H9 (cell line): ENCODE results near the gene CFAP61. TPM values are rescaled to one million over a fixed set of nuclear protein-coding genes. Genes with fewer than 3 reads are reported as not detected.

Experiments used
- DNase-seq: peaks from one replicate; pipeline ENCODE4 v3.0.0-alpha.2; 2017
- H2AFZ ChIP-seq: one replicate; pipeline ENCODE4 v1.6.1; 2013; ENCODE audit warnings: mild to moderate bottlenecking, low read length, control low read depth, moderate library complexity
- H2AK5ac ChIP-seq: 2 replicates; pipeline ENCODE4 v1.6.1; 2013; ENCODE audit warnings: low read length, control low read depth, mixed read lengths; ENCODE audit not compliant: insufficient read length
- H2BK120ac ChIP-seq: one replicate; pipeline ENCODE4 v1.6.1; 2013; ENCODE audit warnings: low read depth, mild to moderate bottlenecking, low read length, control low read depth, inconsistent platforms; ENCODE audit not compliant: poor library complexity, severe bottlenecking
- H2BK12ac ChIP-seq: 2 replicates; pipeline ENCODE4 v1.6.1; 2013; ENCODE audit warnings: low read length, control low read depth, mixed read lengths, low read depth; ENCODE audit not compliant: insufficient read length
- H2BK15ac ChIP-seq: 2 replicates; pipeline ENCODE4 v1.6.1; 2013; ENCODE audit warnings: low read depth, low read length, control low read depth
- H2BK20ac ChIP-seq: one replicate; pipeline ENCODE4 v1.6.1; 2013; ENCODE audit warnings: low read depth, mild to moderate bottlenecking, low read length, control low read depth, inconsistent platforms; ENCODE audit not compliant: poor library complexity, severe bottlenecking
- H2BK5ac ChIP-seq: 2 replicates; pipeline ENCODE4 v1.6.1; 2013; ENCODE audit warnings: low read length, control low read depth, mixed read lengths; ENCODE audit not compliant: insufficient read length
- H3K14ac ChIP-seq: 2 replicates; pipeline ENCODE4 v1.6.1; 2013; ENCODE audit warnings: low read length, control low read depth; ENCODE audit not compliant: insufficient read depth
- H3K18ac ChIP-seq: 2 replicates; pipeline ENCODE4 v1.6.1; 2013; ENCODE audit warnings: low read depth, mild to moderate bottlenecking, mixed read lengths, low read length, control low read depth; ENCODE audit not compliant: insufficient read length
- H3K23ac ChIP-seq: 2 replicates; pipeline ENCODE4 v1.6.1; 2013; ENCODE audit warnings: low read length, control low read depth, mixed read lengths, low read depth; ENCODE audit not compliant: insufficient read length
- H3K23me2 ChIP-seq: 2 replicates; pipeline ENCODE4 v1.6.1; 2013; ENCODE audit warnings: low read depth, mild to moderate bottlenecking, mixed read lengths, low read length, control low read depth; ENCODE audit not compliant: insufficient read length, poor library complexity, severe bottlenecking
- H3K27ac ChIP-seq: 2 replicates; pipeline ENCODE4 v1.5.1; 2013; ENCODE audit warnings: low read length, control low read depth, mixed read lengths, low read depth; ENCODE audit not compliant: insufficient read length
- H3K27me3 ChIP-seq: 2 replicates; pipeline ENCODE4 v1.6.1; 2013; ENCODE audit warnings: low read length, control low read depth, inconsistent platforms; ENCODE audit not compliant: insufficient read depth
- H3K4ac ChIP-seq: 2 replicates; pipeline ENCODE4 v1.6.1; 2013; ENCODE audit warnings: low read depth, mild to moderate bottlenecking, control low read depth, inconsistent platforms, low read length, moderate library complexity
- H3K4me1 ChIP-seq: 2 replicates; pipeline ENCODE4 v1.6.1; 2013; ENCODE audit warnings: low read length, control low read depth, inconsistent platforms; ENCODE audit not compliant: insufficient read depth
- H3K4me2 ChIP-seq: 2 replicates; pipeline ENCODE4 v1.6.1; 2013; ENCODE audit warnings: low read length, control low read depth, mixed read lengths; ENCODE audit not compliant: insufficient read length, insufficient read depth
- H3K56ac ChIP-seq: 2 replicates; pipeline ENCODE4 v1.6.1; 2013; ENCODE audit warnings: low read depth, mild to moderate bottlenecking, mixed read lengths, low read length, control low read depth; ENCODE audit not compliant: insufficient read length
- H3K79me1 ChIP-seq: 2 replicates; pipeline ENCODE4 v1.6.1; 2013; ENCODE audit warnings: low read depth, mild to moderate bottlenecking, moderate library complexity, low read length, control low read depth, inconsistent platforms; ENCODE audit not compliant: insufficient read depth, poor library complexity, severe bottlenecking
- H3K79me2 ChIP-seq: 2 replicates; pipeline ENCODE4 v1.6.1; 2013; ENCODE audit warnings: low read length, control low read depth, inconsistent platforms; ENCODE audit not compliant: insufficient read depth
- H3K9ac ChIP-seq: 2 replicates; pipeline ENCODE4 v1.6.1; 2013; ENCODE audit warnings: low read length, control low read depth, mixed read lengths; ENCODE audit not compliant: insufficient read length; ENCODE audit errors: extremely low read depth
- H3K9me3 ChIP-seq: one replicate; pipeline ENCODE4 v1.6.1; 2013; ENCODE audit warnings: low read depth, low read length, inconsistent platforms; ENCODE audit not compliant: control insufficient read depth
- H3T11ph ChIP-seq: one replicate; pipeline ENCODE4 v1.6.1; 2013; ENCODE audit warnings: mild to moderate bottlenecking, low read length, control low read depth, inconsistent platforms
- H4K20me1 ChIP-seq: one replicate; pipeline ENCODE4 v1.6.1; 2013; ENCODE audit not compliant: control insufficient read depth, insufficient read length, insufficient read depth
- H4K5ac ChIP-seq: 2 replicates; pipeline ENCODE4 v1.6.1; 2013; ENCODE audit warnings: low read depth, mild to moderate bottlenecking, mixed read lengths, low read length, control low read depth; ENCODE audit not compliant: insufficient read length
- H4K8ac ChIP-seq: replicated peaks from 2 replicates; pipeline ENCODE4 v1.6.1; 2013; ENCODE audit warnings: low read length, control low read depth, mixed read lengths, low read depth; ENCODE audit not compliant: insufficient read length
- H4K91ac ChIP-seq: 2 replicates; pipeline ENCODE4 v1.6.1; 2013; ENCODE audit warnings: low read depth, mild to moderate bottlenecking, moderate library complexity, mixed read lengths, low read length, control low read depth; ENCODE audit not compliant: insufficient read length
- H3K27ac Mint-ChIP-seq, 3 experiments: 2 replicates in 2 of 3; 3 replicates in 1 of 3; pipeline ENCODE4 v1.8.0; 2020 to 2021; ENCODE audit warnings: mixed read lengths in 3 of 3, mild to moderate bottlenecking in 1 of 3, moderate library complexity in 1 of 3
- H3K27me3 Mint-ChIP-seq: 2 replicates; pipeline ENCODE4 v1.8.0; 2021; ENCODE audit warnings: low read depth, mild to moderate bottlenecking, moderate library complexity, mixed read lengths
- H3K36me3 Mint-ChIP-seq, 3 experiments: 2 replicates in 2 of 3; 3 replicates in 1 of 3; pipeline ENCODE4 v1.8.0; 2020 to 2021; ENCODE audit warnings: low read depth in 3 of 3, mixed read lengths in 3 of 3; ENCODE audit not compliant: insufficient read depth in 1 of 3
- H3K4me1 Mint-ChIP-seq, 2 experiments: 2 replicates each; pipeline ENCODE4 v1.8.0; 2020; ENCODE audit warnings: mixed read lengths in 2 of 2
- H3K4me3 Mint-ChIP-seq, 2 experiments: 2 replicates in 1 of 2; 3 replicates in 1 of 2; pipeline ENCODE4 v1.8.0; 2020 to 2021; ENCODE audit warnings: mild to moderate bottlenecking in 2 of 2, mixed read lengths in 2 of 2, moderate library complexity in 1 of 2
- H3K9me3 Mint-ChIP-seq, 2 experiments: 2 replicates in 1 of 2; 3 replicates in 1 of 2; pipeline ENCODE4 v1.8.0; 2020; ENCODE audit warnings: mild to moderate bottlenecking in 2 of 2, mixed read lengths in 2 of 2, moderate library complexity in 1 of 2
- WGBS: extraction: QIAGEN DNeasy Blood & Tissue Kit; methylation state at CpG from one replicate; pipeline ENCODE4 v1.1.7; 2013; ENCODE audit warnings: missing lambda C conversion rate, low lambda C conversion rate, mixed read lengths; ENCODE audit not compliant: insufficient read length; ENCODE audit errors: extremely low coverage; 5-methylcytosine and 5-hydroxymethylcytosine counted together
- total RNA-seq: library from RNA; stranded (reverse); gene quantifications from 2 replicates; pipeline ENCODE4 v1.2.1, GENCODE V29; 2021
- TF ChIP-seq, protein P1 (sequence below): fragments of 200-600 bp; sonication (generic); conservative IDR thresholded peaks from 3 replicates; pipeline ENCODE4 v1.8.0; 2021; ENCODE audit warnings: antibody characterized with exemption, mild to moderate bottlenecking

CFAP61 gene
- total RNA-seq, 1 experiment from 2014 or later = 0.44 TPM

GRCh38 chr20:20224806-20225205 lies 172.5 kb downstream of the CFAP61 start:
- Histone ChIP-seq H2AK5ac (no peak overlapping the region), H3K79me1 (no peaks in the 10 kb centered on the region), H4K5ac (no peak overlapping the region), H3K4me1 (no peaks in the 10 kb centered on the region), H3K27ac (no peak overlapping the region), H3K9ac (no peak overlapping the region), H2BK5ac (no peak overlapping the region), H3T11ph (no peak overlapping the region), H2BK120ac (no peak overlapping the region), H2BK12ac (no peak overlapping the region), H4K91ac (no peak overlapping the region), H3K18ac (no peak overlapping the region), H3K56ac (no peak overlapping the region), H2BK20ac (no peak overlapping the region), H3K79me2 (no peaks in the 10 kb centered on the region), H2BK15ac (no peak overlapping the region), H4K8ac (no peak overlapping the region), H3K9me3 (no peaks in the 10 kb centered on the region), H3K27me3 (no peaks in the 10 kb centered on the region), H2AFZ (no peak overlapping the region), H3K4ac (no peak overlapping the region), H3K14ac (no peak overlapping the region), H4K20me1 (no peaks in the 10 kb centered on the region), H3K4me2 (no peak overlapping the region), H3K23ac (no peak overlapping the region), H3K23me2 (no peaks in the 10 kb centered on the region)
- TF ChIP-seq, protein P1, sequence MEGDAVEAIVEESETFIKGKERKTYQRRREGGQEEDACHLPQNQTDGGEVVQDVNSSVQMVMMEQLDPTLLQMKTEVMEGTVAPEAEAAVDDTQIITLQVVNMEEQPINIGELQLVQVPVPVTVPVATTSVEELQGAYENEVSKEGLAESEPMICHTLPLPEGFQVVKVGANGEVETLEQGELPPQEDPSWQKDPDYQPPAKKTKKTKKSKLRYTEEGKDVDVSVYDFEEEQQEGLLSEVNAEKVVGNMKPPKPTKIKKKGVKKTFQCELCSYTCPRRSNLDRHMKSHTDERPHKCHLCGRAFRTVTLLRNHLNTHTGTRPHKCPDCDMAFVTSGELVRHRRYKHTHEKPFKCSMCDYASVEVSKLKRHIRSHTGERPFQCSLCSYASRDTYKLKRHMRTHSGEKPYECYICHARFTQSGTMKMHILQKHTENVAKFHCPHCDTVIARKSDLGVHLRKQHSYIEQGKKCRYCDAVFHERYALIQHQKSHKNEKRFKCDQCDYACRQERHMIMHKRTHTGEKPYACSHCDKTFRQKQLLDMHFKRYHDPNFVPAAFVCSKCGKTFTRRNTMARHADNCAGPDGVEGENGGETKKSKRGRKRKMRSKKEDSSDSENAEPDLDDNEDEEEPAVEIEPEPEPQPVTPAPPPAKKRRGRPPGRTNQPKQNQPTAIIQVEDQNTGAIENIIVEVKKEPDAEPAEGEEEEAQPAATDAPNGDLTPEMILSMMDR = no peak
- Mint-ChIP-seq H3K27ac (no peak overlapping the region), H3K27me3 (peaks cover 2% of the 10 kb centered on the region; the same call in 1 of the 2 replicates), H3K9me3 (peaks cover 0 to 9% of the 10 kb centered on the region in 2 experiments; a peak in 3 of 5 replicates), H3K4me1 (peaks cover 14 to 17% of the 10 kb centered on the region in 2 experiments), H3K36me3 (peaks cover 0 to 2% (median 0%) of the 10 kb centered on the region in 3 experiments; a peak in 2 of 7 replicates), H3K4me3 (no peak overlapping the region)
- no CpG with 5 or more reads among the region's 1 CpG for WGBS
- DNase-seq = no peak
